EL (cell line): Measurements from ENCODE around the gene NRBF2.
"Not testable (repeated sequence)": the region's sequence is repeated elsewhere in the genome, so short reads cannot be mapped to it uniquely, and the experiment has no call there.

ENCODE experiments used
- DNase-seq: peaks from one replicate; pipeline ENCODE4 v3.0.0-alpha.2; 2016

Gene NRBF2

GRCh38 chr10:63119041-63119440 lies 14.1 kb upstream of the NRBF2 start:
- DNase-seq: no peak

- peak; percentile 63 for DNase-seq
These were observed 12.6 kb upstream of the NRBF2 start for GRCh38 chr10:63120554-63120953.

GRCh38 chr10:63123727-63124362 lies 9.3 kb upstream of the NRBF2 start:
- no peak for DNase-seq

- DNase-seq: no peak
These were observed 7.7 kb upstream of the NRBF2 start for GRCh38 chr10:63125459-63125858.

GRCh38 chr10:63128443-63128842 lies 4.7 kb upstream of the NRBF2 start:
- no peak for DNase-seq

- peak; percentile 26 for DNase-seq
These were observed 3.2 kb upstream of the NRBF2 start for GRCh38 chr10:63129888-63130287.

- DNase-seq: no peak
These were observed 475 bp upstream of the NRBF2 start for GRCh38 chr10:63132651-63133055.

GRCh38 chr10:63133821-63134557 lies 861 bp downstream of the NRBF2 start:
- DNase-seq: peak; percentile 47

- peak; percentile 25 for DNase-seq
These were observed 4.2 kb downstream of the NRBF2 start for GRCh38 chr10:63137306-63137705.

GRCh38 chr10:63140077-63140476 lies 6.9 kb downstream of the NRBF2 start:
- peak; percentile 22 for DNase-seq

GRCh38 chr10:63142136-63142535 lies 9.0 kb downstream of the NRBF2 start:
- DNase-seq: no peak

GRCh38 chr10:63143987-63144386 lies 10.9 kb downstream of the NRBF2 start:
- no peak for DNase-seq

GRCh38 chr10:63145782-63146181 lies 12.7 kb downstream of the NRBF2 start:
- DNase-seq: peak; percentile 29

- DNase-seq: no peak
These were observed 13.4 kb downstream of the NRBF2 start for GRCh38 chr10:63146503-63146902.

- DNase-seq: no peak
These were observed 17.6 kb downstream of the NRBF2 start for GRCh38 chr10:63150745-63151144.

GRCh38 chr10:63153868-63154545 lies 20.9 kb downstream of the NRBF2 start:
- DNase-seq: not testable (repeated sequence)

GRCh38 chr10:63154546-63155387 lies 21.6 kb downstream of the NRBF2 start:
- DNase-seq: no peak

- DNase-seq: no peak
These were observed 22.4 kb downstream of the NRBF2 start for GRCh38 chr10:63155388-63156020.

GRCh38 chr10:63156236-63156635 lies 23.1 kb downstream of the NRBF2 start:
- peak; percentile 6 for DNase-seq

GRCh38 chr10:63157845-63158624 lies 24.9 kb downstream of the NRBF2 start:
- DNase-seq: peak; percentile 81

- DNase-seq: no peak
These were observed 28.5 kb downstream of the NRBF2 start for GRCh38 chr10:63161592-63161991.

GRCh38 chr10:63164166-63164623 lies 31.1 kb downstream of the NRBF2 start:
- DNase-seq: no peak
